Fibroblast of skin of back (primary cell): ENCODE measurements around the gene CAPN5.

Experiments used
- DNase-seq: peaks from one replicate; pipeline ENCODE4 v3.0.0-alpha.2; 2013

Gene CAPN5

DNA sequence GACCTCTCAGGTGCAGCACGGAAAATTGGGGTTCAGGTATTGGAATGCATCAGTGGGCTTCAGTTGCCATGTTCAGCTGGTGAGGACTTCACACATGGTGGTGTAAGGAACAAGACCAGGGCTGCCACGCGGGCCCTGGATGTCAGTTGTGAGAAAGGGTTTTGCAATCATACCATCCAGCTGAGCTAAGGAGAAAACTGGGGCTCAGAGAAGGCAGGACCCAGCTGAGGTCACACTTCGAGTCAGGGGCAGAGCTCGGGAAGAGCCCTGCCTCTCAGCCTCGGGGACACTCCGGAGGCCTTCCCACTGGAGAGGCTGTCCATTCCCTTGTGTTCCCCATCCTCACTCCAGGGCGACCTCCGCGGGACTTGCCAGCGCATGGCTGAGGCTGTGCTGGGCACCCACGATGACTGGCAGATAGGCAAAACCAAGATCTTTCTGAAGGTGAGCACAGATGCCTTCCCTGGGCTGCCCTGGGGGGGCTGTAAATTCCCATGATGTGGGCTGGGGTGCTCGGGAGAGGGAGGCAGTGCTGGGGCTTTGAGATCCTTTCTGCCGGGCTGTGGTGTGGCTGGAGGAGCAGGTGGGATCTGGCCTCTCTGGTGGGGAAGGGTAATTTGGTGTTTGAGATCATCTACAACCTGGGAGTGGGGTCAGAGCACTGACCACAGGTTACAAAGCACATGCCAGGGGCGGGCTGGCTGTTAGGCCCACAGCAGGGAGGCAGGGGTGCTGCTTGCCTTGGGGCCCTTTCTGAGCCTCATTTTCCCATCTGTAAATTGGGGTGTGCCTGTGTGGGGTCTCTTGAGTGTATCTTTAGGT, 108.5 kb downstream of the CAPN5 start:
- no peak for DNase-seq
